Heart left ventricle (tissue), 13 donors: Measurements from ENCODE around the gene POLR1A.

ENCODE experiments used
- CTCF ChIP-seq, 12 donors: fragments of 200-600 bp; sonication (generic) in 4 of 12; IDR thresholded peaks; one replicate each; pipeline versions ENCODE4 v1.5.0 to v1.8.0; 2018 to 2022; ENCODE audit warnings: antibody characterized with exemption in 12 of 12, mild to moderate bottlenecking in 5 of 12
- POLR2A ChIP-seq, 2 donors: fragments of 450-650 bp; IDR thresholded peaks; one replicate each; pipeline ENCODE4 v1.6.1; 2017; ENCODE audit warnings: antibody characterized with exemption in 2 of 2, mild to moderate bottlenecking in 2 of 2, moderate library complexity in 2 of 2
- donor health status: ischemic (EF 13 %, LVEDD 7.1; RV severe dilation, severe dysfunction).
- donor health status: DM: no; HTN: yes; CAD: no.
- donor health status: DM: no; HTN: no; CAD: no.
- donor health status: ischemic (EF 25% LVEDD 6.9; RV normal size, moderate dysfunction).
- donor health status: ischemic (EF 25% LVEDD 5.7; RV mildly dilated, moderate dysfunction).
- donor health status: ischemic (EF 35%, LVEDD 5.7; RV mildly dilated, moderate dysfunction).
- donor health status: nonischemic (EF 11% LVEDD 7.7; RV severe dilation, severe dysfunction).
- donor health status: DM: yes; HTN: yes; CAD: no.
- donor health status: PGD.
- donor health status: ischemic (EF 29% LVEDD 5.4; RV normal size, mild dysfunction).
- donor health status: nonischemic (EF 23%, LVEDD 6.1; RV moderate dilation, normal function).

GRCh38 chr2:86035883-86036668, 69.6 kb downstream of the POLR1A start:
- TF ChIP-seq CTCF (IDR thresholded peaks at IDR 0.05), result peak in 8 of 12 donors; percentile 5 to 22 (median 14)
- TF ChIP-seq POLR2A (IDR thresholded peaks at IDR 0.05), result no peak
